Ishikawa (cell line): ENCODE results near the gene TTC34.

Experiments
- CEBPB ChIP-seq: IDR thresholded peaks from 2 replicates; pipeline ENCODE4 v1.6.1; 2012
- EGR1 ChIP-seq: IDR thresholded peaks from 2 replicates; pipeline ENCODE4 v1.6.1; 2012
- EP300 ChIP-seq: IDR thresholded peaks from 2 replicates; pipeline ENCODE4 v1.6.1; 2012; ENCODE audit warnings: borderline replicate concordance
- FOXM1 ChIP-seq: IDR thresholded peaks from 2 replicates; pipeline ENCODE4 v1.6.1; 2012; ENCODE audit warnings: low read depth, borderline replicate concordance
- NFIC ChIP-seq: IDR thresholded peaks from 2 replicates; pipeline ENCODE4 v1.6.1; 2012
- RAD21 ChIP-seq: IDR thresholded peaks from 2 replicates; pipeline ENCODE4 v1.6.1; 2012; ENCODE audit warnings: low read depth
- TAF1 ChIP-seq: IDR thresholded peaks from 2 replicates; pipeline ENCODE4 v1.6.1; 2012; ENCODE audit warnings: low read depth, mild to moderate bottlenecking
- TCF12 ChIP-seq: IDR thresholded peaks from 2 replicates; pipeline ENCODE4 v1.6.1; 2012; ENCODE audit warnings: low read depth
- TEAD4 ChIP-seq: IDR thresholded peaks from 2 replicates; pipeline ENCODE4 v1.6.1; 2012
- YY1 ChIP-seq: IDR thresholded peaks from 2 replicates; pipeline ENCODE4 v1.6.1; 2012; ENCODE audit warnings: low read depth
- ZBTB7A ChIP-seq: IDR thresholded peaks from 2 replicates; pipeline ENCODE4 v1.6.1; 2012; ENCODE audit warnings: low read depth
- TF ChIP-seq, protein P1 (sequence below): IDR thresholded peaks from 2 replicates; pipeline ENCODE4 v1.6.1; 2012
- TF ChIP-seq, protein P2 (sequence below): IDR thresholded peaks from 2 replicates; pipeline ENCODE4 v1.6.1; 2012; ENCODE audit warnings: low read depth, mild to moderate bottlenecking
- TF ChIP-seq, protein P3 (sequence below): IDR thresholded peaks from 2 replicates; pipeline ENCODE4 v1.6.1; 2012

The TTC34 gene

DNA sequence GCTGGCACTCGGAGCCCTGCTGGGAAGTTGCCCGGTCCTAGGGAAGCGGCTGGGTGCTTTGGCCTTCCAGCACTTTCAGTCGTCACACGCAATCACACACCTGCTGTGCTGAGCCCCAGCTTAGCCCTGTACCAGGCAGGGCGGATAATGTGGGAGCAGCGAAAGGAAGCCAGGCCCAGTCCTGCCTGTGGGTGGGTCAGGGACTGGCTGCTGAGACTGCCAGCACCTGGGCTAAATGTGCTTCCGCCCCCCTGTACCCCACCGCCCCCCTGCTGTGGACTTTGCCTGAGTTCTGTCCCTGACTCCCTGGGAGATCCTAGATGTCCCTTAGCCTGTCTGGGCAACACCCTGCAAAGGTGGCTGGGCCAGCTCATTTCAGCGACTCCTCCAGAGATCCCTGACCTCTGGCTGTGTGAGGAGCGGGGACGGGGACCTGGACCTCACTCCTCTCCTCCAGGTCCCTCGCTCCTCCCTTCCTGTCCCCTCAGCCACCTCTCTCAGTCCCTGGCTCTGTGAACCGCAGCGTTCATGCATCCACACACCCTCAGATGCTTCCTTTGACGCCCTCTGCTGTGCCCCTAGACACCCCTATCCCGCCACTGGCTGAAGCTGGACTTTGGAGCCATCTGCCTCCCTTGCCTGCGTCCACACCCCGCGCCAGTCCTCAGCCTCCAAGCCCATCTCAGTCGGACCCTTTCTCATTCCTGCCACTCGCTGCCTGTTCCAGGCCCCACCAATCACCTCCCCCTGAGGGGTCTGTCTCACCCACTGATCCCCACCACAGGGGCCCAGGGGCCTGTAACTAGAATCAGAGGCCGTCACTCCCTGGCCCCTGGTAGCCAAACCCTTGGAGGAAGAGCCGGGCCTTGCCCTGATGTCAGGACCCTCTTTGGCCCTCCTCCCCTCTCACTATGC, 170.1 kb downstream of the TTC34 start:
- TF ChIP-seq TCF12 (no peak), NFIC (no peak), EP300 (no peak), YY1 (no peak), TAF1 (no peak), ZBTB7A (no peak), CEBPB (no peak), TEAD4 (no peak), EGR1 (no peak), RAD21 (no peak)
- TF ChIP-seq, protein P1, sequence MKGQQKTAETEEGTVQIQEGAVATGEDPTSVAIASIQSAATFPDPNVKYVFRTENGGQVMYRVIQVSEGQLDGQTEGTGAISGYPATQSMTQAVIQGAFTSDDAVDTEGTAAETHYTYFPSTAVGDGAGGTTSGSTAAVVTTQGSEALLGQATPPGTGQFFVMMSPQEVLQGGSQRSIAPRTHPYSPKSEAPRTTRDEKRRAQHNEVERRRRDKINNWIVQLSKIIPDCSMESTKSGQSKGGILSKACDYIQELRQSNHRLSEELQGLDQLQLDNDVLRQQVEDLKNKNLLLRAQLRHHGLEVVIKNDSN, result no peak
- TF ChIP-seq, protein P2, sequence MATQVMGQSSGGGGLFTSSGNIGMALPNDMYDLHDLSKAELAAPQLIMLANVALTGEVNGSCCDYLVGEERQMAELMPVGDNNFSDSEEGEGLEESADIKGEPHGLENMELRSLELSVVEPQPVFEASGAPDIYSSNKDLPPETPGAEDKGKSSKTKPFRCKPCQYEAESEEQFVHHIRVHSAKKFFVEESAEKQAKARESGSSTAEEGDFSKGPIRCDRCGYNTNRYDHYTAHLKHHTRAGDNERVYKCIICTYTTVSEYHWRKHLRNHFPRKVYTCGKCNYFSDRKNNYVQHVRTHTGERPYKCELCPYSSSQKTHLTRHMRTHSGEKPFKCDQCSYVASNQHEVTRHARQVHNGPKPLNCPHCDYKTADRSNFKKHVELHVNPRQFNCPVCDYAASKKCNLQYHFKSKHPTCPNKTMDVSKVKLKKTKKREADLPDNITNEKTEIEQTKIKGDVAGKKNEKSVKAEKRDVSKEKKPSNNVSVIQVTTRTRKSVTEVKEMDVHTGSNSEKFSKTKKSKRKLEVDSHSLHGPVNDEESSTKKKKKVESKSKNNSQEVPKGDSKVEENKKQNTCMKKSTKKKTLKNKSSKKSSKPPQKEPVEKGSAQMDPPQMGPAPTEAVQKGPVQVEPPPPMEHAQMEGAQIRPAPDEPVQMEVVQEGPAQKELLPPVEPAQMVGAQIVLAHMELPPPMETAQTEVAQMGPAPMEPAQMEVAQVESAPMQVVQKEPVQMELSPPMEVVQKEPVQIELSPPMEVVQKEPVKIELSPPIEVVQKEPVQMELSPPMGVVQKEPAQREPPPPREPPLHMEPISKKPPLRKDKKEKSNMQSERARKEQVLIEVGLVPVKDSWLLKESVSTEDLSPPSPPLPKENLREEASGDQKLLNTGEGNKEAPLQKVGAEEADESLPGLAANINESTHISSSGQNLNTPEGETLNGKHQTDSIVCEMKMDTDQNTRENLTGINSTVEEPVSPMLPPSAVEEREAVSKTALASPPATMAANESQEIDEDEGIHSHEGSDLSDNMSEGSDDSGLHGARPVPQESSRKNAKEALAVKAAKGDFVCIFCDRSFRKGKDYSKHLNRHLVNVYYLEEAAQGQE, result no peak

DNA sequence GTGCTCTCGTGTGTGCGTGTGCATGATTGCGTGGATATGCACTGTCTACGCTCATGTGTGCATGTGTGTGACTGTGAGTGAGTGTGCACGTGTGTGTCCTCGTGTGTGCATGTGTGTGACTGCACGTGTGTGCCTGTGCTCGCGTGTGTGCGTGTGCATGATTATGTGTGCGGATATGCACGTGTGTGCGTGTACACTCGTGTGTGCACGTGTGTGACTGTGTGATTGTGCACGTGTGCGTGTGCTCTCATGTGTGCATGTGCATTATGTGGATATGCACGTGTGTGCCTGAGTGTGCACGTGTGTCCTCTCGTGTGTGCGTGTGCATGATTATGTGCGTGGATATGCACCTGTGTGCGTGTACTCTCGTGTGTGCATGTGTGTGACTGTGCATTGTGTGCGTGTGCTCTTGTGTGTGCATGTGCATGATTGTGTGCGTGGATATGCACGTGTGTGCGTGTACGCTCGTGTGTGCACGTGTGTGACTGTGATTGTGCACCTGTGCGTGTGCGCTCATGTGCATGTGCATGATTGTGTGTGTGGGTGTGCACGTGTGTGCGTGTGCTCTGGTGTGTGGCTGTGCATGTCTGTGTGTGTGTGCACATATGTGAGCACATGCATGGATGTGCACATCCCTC, 170.9 kb downstream of the TTC34 start:
- TF ChIP-seq NFIC (no peak), YY1 (no peak), EP300 (no peak), ZBTB7A (no peak), TEAD4 (no peak), FOXM1 (no peak), TAF1 (no peak)
- TF ChIP-seq, protein P3, sequence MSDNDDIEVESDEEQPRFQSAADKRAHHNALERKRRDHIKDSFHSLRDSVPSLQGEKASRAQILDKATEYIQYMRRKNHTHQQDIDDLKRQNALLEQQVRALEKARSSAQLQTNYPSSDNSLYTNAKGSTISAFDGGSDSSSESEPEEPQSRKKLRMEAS, result no peak
- TF ChIP-seq, protein P2, result no peak

DNA sequence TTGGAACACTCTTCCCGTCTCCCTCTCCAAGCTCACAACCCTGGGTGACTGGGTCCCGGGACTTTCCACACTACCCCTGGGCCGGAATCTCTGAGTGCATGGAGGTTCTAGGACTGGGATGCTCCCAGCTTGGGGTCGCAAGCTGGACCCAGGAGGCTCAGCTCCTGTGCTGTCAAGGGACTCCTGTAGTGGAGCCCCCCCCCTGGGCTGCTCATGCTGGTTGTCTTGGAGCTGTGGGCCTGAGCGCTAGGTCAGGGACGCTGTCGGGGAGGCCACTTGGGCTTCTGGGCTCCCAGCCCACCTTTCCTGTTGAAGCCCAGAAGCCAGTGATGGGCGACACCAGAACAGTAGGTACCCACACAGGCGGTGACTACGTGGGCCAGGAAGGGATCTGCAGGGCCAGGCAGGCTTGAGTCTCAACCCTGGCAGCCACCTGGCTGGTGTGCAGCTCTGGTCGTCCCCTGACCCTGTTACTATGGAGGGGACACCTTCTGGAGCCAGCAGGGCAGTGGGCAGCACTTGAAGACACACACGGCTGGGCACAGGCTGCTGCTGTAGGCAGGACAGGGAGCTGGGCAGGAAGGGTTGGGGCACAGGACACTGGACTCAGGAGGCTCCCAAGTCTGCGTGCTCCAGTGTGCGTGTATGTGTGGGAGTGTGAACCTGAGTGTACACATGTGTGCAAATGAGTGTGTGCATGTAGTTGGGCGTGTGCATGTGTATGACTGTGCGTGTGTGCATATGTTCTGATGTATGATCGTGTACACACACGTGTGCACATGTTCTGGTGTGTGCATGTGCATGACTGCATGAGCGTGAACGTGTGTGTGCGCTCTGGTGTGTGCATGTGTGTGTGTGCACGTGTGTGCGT, 171.6 kb downstream of the TTC34 start:
- TF ChIP-seq, protein P2, result no peak
- TF ChIP-seq TEAD4 (no peak), CEBPB (no peak), ZBTB7A (no peak), YY1 (no peak), EGR1 (no peak)
- TF ChIP-seq, protein P3, result no peak

DNA sequence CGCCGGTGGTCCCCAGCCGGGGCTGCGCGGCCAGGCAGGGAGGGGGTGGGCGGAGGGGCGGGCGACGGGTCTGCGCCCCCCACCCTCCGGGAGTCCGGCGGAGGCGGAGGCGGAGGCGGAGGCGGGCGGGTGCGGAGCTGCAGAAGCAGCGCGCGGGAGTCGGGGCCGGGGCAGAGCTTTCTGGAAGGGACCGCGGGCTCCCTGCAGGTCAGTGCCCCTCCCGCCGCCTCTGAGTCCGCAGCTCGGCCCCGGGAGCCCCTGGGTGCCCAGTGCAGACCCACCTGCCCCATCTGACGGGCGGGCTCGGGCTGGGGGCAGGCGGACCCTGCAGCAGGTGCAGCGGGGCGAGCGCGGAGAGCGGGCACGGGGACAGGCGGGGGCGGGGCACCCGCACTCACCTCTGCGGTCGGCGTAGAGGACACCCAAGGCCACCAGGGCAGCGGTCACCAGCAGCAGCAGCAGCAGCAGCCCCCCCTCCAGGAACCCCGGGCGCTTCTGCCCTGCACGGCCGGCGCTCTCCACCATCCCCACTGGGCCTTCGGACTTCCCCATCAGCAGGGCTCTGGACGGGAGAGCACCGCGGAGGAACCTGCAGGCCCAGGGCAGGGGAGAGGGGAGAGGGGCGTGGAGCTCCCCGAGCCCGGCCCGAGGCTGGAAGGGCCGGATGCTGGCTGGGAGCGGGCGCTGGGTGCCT, 172.4 kb downstream of the TTC34 start:
- TF ChIP-seq, protein P3, result no peak
- TF ChIP-seq TAF1, result no peak
- no peak for TF ChIP-seq FOXM1
- TF ChIP-seq, protein P2, result no peak
